ENCODE results near the gene RSBN1.

RSBN1 gene

DNA sequence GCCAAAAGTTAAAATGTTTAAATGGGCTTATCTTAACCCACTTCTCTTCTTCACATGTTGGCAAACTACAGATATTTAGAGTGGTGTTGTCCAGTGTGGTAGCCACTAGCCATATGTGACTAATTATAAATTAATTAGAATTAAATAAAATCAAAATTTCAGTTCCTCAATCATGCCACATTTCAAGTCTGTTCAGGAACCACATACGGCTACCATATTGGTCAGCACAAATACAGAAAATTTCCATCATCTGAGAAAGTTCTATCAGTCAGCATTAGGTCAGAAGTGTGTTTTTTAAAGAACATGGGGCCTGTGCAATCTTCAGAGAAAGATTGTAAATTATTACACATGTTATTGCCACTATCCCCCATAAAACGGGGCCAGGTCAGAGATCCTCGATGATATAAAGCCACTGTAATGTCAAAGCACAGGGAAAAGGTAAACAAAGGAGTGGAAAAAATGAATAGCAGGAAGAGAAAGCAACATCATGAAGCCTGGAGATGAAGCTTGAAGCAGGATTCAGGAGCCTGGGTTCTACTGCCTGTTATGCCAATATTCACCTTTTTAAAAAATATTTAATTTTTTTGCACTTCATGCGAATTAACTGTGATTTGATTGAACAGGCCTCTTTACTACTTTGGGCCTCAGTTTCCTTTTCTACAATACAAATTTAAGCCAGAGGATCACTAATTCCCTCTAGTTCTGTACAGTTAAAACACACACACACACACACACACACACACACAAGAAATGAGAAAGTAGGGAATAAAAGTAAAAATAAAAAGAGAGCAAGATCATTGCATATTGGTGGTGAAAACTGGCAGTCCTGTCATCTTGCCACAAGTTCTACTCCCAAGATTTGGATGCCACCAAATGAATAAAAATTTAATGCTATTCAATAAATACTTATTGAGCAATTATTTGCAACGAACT lies 2.3 kb downstream of the RSBN1 start:
- Histone ChIP-seq H3K36me3 (0 out of 2 replicates have a peak, but pooled peaks cover 2% of the 10 kb centered on the region), H3K9me3 (no peaks in the 10 kb centered on the region; the same call in 1 of the 2 replicates), H3K4me3 (ENCODE audit: low read depth, low read length) (peak overlapping the region; percentile 88), H3K4me1 (no peaks in the 10 kb centered on the region; the same call in 1 of the 2 replicates), H3K27me3 (no peaks in the 10 kb centered on the region)
- no peak for DNase-seq
- TF ChIP-seq CTCF (IDR thresholded peaks at IDR 0.05; ENCODE audit: low read depth, low read length), result no peak

DNA sequence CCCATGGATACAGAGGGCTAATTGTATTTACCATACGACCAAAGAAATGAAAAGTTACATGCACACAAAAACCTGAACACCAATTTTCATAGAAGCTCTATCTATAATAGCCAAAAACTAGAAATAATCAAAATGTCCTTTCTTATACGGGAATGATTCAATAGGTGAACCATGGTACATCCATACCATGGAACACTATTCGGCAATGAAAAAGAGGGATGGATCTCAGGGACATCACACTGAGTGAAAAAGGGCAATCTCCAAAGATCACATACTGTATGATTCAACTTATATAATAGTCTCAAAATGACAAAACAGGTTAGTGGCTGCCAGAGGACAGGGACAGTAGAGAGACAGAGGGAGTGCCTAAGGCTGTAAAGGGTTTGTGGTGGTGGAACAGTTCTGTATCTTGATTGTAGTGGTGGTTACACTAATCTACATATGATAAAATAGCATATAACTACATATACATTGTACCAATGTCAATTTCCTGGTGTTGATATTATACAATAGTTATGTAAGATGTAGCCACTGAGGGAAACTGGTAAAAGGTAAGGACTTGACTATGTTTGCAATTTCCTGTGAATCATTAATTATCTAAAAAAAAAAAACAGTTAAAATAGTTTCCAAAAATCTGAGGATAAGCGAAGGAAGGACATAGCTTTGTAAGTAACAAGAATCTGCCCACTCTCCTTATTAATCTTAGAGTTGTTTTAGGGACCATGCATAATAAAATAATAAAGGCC lies 3.7 kb downstream of the RSBN1 start:
- 0 out of 2 replicates have a peak, but pooled peaks cover 2% of the 10 kb centered on the region for H3K36me3 ChIP-seq
- DNase-seq, result no peak
- no peaks in the 10 kb centered on the region; the same call in 1 of the 2 replicates for H3K9me3 ChIP-seq
- TF ChIP-seq CTCF (IDR thresholded peaks at IDR 0.05; ENCODE audit: low read depth, low read length), result no peak
- H3K27me3 ChIP-seq, result no peaks in the 10 kb centered on the region
- peaks cover 5% of the 10 kb centered on the region for H3K4me1 ChIP-seq
- no peak overlapping the region for H3K4me3 ChIP-seq (ENCODE audit: low read depth, low read length)

GRCh38 chr1:113805639-113806038 lies 6.6 kb downstream of the RSBN1 start:
- no peaks in the 10 kb centered on the region; the same call in 1 of the 2 replicates for H3K9me3 ChIP-seq
- H3K27me3 ChIP-seq, result no peaks in the 10 kb centered on the region

GRCh38 chr1:113805256-113805531 lies 7.1 kb downstream of the RSBN1 start:
- no peak for DNase-seq
- Histone ChIP-seq H3K9me3 (no peaks in the 10 kb centered on the region; the same call in 1 of the 2 replicates), H3K4me1 (peaks cover 5% of the 10 kb centered on the region), H3K36me3 (0 out of 2 replicates have a peak, but pooled peaks cover 2% of the 10 kb centered on the region), H3K27me3 (no peaks in the 10 kb centered on the region), H3K4me3 (ENCODE audit: low read depth, low read length) (no peak overlapping the region)
- no peak for TF ChIP-seq CTCF (IDR thresholded peaks at IDR 0.05; ENCODE audit: low read depth, low read length)

More at GRCh38 chr1:113805639-113806038, 6.6 kb downstream of the RSBN1 start:
- no peak for DNase-seq
- H3K36me3 ChIP-seq, result 0 out of 2 replicates have a peak, but pooled peaks cover 2% of the 10 kb centered on the region
- no peak overlapping the region for H3K4me3 ChIP-seq (ENCODE audit: low read depth, low read length)
- peaks cover 5% of the 10 kb centered on the region for H3K4me1 ChIP-seq
- TF ChIP-seq CTCF (IDR thresholded peaks at IDR 0.05; ENCODE audit: low read depth, low read length), result no peak

- H3K4me3 ChIP-seq (ENCODE audit: low read depth, low read length), result no peak overlapping the region
- peaks cover 5% of the 10 kb centered on the region for H3K4me1 ChIP-seq
- H3K36me3 ChIP-seq, result 0 out of 2 replicates have a peak, but pooled peaks cover 2% of the 10 kb centered on the region
- peak; percentile 12 for DNase-seq
- H3K9me3 ChIP-seq, result no peaks in the 10 kb centered on the region; the same call in 1 of the 2 replicates
- TF ChIP-seq CTCF (IDR thresholded peaks at IDR 0.05; ENCODE audit: low read depth, low read length), result no peak
- H3K27me3 ChIP-seq, result no peaks in the 10 kb centered on the region
These were observed 7.6 kb downstream of the RSBN1 start for GRCh38 chr1:113804421-113805255.

All from BE2C (cell line).